ENCODE results near the gene PDE8B. TPM values are rescaled to one million over a fixed set of nuclear protein-coding genes. Genes with fewer than 3 reads are reported as not detected.

PDE8B gene
- total RNA-seq, 1 donor from 2014 or later: 7.8 TPM

GRCh38 chr5:77209495-77210090, 887 bp upstream of the PDE8B start:
- H3K9me3 Mint-ChIP-seq (ENCODE audit: unreplicated experiment): no peaks in the 10 kb centered on the region
- peak overlapping the region; percentile 86 for H3K4me3 Mint-ChIP-seq (ENCODE audit: unreplicated experiment)
- no peak for DNase-seq (ENCODE audit: low spot score)
- H3K27me3 Mint-ChIP-seq (ENCODE audit: unreplicated experiment): peaks cover 21% of the 10 kb centered on the region
- no peak for TF ChIP-seq CTCF (IDR thresholded peaks at IDR 0.05; ENCODE audit: unreplicated experiment)
- H3K36me3 Mint-ChIP-seq (ENCODE audit: low read depth, unreplicated experiment): peaks cover 5% of the 10 kb centered on the region
- peak overlapping the region; percentile 38 for H3K27ac Mint-ChIP-seq (ENCODE audit: unreplicated experiment)
- H3K4me1 Mint-ChIP-seq (ENCODE audit: unreplicated experiment): peaks cover 20% of the 10 kb centered on the region

- Mint-ChIP-seq H3K4me1 (ENCODE audit: unreplicated experiment) (peaks cover 23% of the 10 kb centered on the region), H3K9me3 (ENCODE audit: unreplicated experiment) (no peaks in the 10 kb centered on the region)
These were observed 647 bp downstream of the PDE8B start for GRCh38 chr5:77210964-77211690.

GRCh38 chr5:77211691-77212047, 1.2 kb downstream of the PDE8B start:
- H3K27me3 Mint-ChIP-seq (ENCODE audit: unreplicated experiment): peaks cover 23% of the 10 kb centered on the region
- no peaks in the 10 kb centered on the region for H3K9me3 Mint-ChIP-seq (ENCODE audit: unreplicated experiment)
- H3K36me3 Mint-ChIP-seq (ENCODE audit: low read depth, unreplicated experiment): peaks cover 5% of the 10 kb centered on the region
- H3K4me3 Mint-ChIP-seq (ENCODE audit: unreplicated experiment): peak overlapping the region; percentile 88
- no peak overlapping the region for H3K27ac Mint-ChIP-seq (ENCODE audit: unreplicated experiment)
- DNase-seq (ENCODE audit: low spot score): no peak
- no peak for TF ChIP-seq CTCF (IDR thresholded peaks at IDR 0.05; ENCODE audit: unreplicated experiment)
- H3K4me1 Mint-ChIP-seq (ENCODE audit: unreplicated experiment): peaks cover 23% of the 10 kb centered on the region

More at GRCh38 chr5:77210964-77211690, 647 bp downstream of the PDE8B start:
- peaks cover 21% of the 10 kb centered on the region for H3K27me3 Mint-ChIP-seq (ENCODE audit: unreplicated experiment)
- H3K4me3 Mint-ChIP-seq (ENCODE audit: unreplicated experiment): peak overlapping the region; percentile 88
- no peak for DNase-seq (ENCODE audit: low spot score)
- H3K27ac Mint-ChIP-seq (ENCODE audit: unreplicated experiment): no peak overlapping the region
- TF ChIP-seq CTCF (IDR thresholded peaks at IDR 0.05; ENCODE audit: unreplicated experiment): no peak
- peaks cover 5% of the 10 kb centered on the region for H3K36me3 Mint-ChIP-seq (ENCODE audit: low read depth, unreplicated experiment)

GRCh38 chr5:77213601-77214000, 3.1 kb downstream of the PDE8B start:
- Mint-ChIP-seq H3K4me1 (ENCODE audit: unreplicated experiment) (peaks cover 23% of the 10 kb centered on the region), H3K4me3 (ENCODE audit: unreplicated experiment) (no peak overlapping the region), H3K27me3 (ENCODE audit: unreplicated experiment) (peaks cover 21% of the 10 kb centered on the region), H3K36me3 (ENCODE audit: low read depth, unreplicated experiment) (peaks cover 5% of the 10 kb centered on the region), H3K27ac (ENCODE audit: unreplicated experiment) (no peak overlapping the region), H3K9me3 (ENCODE audit: unreplicated experiment) (no peaks in the 10 kb centered on the region)
- DNase-seq (ENCODE audit: low spot score): no peak
- no peak for TF ChIP-seq CTCF (IDR thresholded peaks at IDR 0.05; ENCODE audit: unreplicated experiment)

- TF ChIP-seq CTCF (IDR thresholded peaks at IDR 0.05; ENCODE audit: unreplicated experiment): no peak
- H3K27me3 Mint-ChIP-seq (ENCODE audit: unreplicated experiment): peaks cover 21% of the 10 kb centered on the region
- peaks cover 23% of the 10 kb centered on the region for H3K4me1 Mint-ChIP-seq (ENCODE audit: unreplicated experiment)
- H3K4me3 Mint-ChIP-seq (ENCODE audit: unreplicated experiment): no peak overlapping the region
- no peak for DNase-seq (ENCODE audit: low spot score)
- no peaks in the 10 kb centered on the region for H3K9me3 Mint-ChIP-seq (ENCODE audit: unreplicated experiment)
- H3K36me3 Mint-ChIP-seq (ENCODE audit: low read depth, unreplicated experiment): peaks cover 5% of the 10 kb centered on the region
- H3K27ac Mint-ChIP-seq (ENCODE audit: unreplicated experiment): no peak overlapping the region
These were observed 3.7 kb downstream of the PDE8B start for GRCh38 chr5:77214151-77214550.

Measured in endothelial cell (in vitro differentiated cells).